ENCODE results near the gene NUP42. TPM values are rescaled to one million over a fixed set of nuclear protein-coding genes. Genes with fewer than 3 reads are reported as not detected.

NUP42 gene, protein sequence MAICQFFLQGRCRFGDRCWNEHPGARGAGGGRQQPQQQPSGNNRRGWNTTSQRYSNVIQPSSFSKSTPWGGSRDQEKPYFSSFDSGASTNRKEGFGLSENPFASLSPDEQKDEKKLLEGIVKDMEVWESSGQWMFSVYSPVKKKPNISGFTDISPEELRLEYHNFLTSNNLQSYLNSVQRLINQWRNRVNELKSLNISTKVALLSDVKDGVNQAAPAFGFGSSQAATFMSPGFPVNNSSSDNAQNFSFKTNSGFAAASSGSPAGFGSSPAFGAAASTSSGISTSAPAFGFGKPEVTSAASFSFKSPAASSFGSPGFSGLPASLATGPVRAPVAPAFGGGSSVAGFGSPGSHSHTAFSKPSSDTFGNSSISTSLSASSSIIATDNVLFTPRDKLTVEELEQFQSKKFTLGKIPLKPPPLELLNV
- 86.5 and 93.5 TPM in 2 replicates for total RNA-seq (2014; rRNA removed; shearing (Covaris generic))
- 67.5 and 76.7 TPM in 2 replicates for polyA plus RNA-seq (2015; cell fraction: cytosol; rRNA removed)
- polyA plus RNA-seq (2015; cell fraction: nucleus; rRNA removed), result 201 and 226 TPM in 2 replicates

GRCh38 chr7:23181684-23182553, at the start of gene NUP42:
TSS of gene NUP42 (plus strand) at chr7:23182048. CDS start at chr7:23182086, 38 bp downstream.
- in situ Hi-C loops (cut with HindIII; ENCODE audit: low pct_unique_long_range_greater_than_20kb, low sequenced_read_pairs), result no loop called here
- DNase-seq (ENCODE audit: low read depth, low spot score), result peak; percentile 100

DNA sequence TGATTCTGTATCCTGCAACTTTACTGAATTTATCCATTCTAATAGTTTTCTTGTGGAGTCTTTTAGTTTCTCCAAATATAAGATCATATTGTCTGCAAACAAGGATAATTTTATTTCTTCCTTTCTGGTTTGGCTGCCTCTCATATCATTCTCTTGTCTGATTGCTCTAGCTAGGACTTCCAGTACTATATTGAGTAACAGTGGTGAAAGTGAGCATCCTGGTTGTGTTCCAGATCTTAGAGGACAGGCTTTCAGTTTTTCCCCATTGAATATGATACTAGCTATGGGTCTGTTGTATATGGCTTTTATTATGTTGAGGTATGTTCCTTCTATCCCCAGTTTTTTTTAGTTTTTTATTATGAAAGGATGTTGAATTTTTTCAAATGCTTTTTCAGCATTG, 48.1 kb upstream of the NUP42 start:
- in situ Hi-C loops (cut with HindIII; ENCODE audit: low pct_unique_long_range_greater_than_20kb, low sequenced_read_pairs), result no loop called here
- DNase-seq (ENCODE audit: low read depth, low spot score), result no peak

DNA sequence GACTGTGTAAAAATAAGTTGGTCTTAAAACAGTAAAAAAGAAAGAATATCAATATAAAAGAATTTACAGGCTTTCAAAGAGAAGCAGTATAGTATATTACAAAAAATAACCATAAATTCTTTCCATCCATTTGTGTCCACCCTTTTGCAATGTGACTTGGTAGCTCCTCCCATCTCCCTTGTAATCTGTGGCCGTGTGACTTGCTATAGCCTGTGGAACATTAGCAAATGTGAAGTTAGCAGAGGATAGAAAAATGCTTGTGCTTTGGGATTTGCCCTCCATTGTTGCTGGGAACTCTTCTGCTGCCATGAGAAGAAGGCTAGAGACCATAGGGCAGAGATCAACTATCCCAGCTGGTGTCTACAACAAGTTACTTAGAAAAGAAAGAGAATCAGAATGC, 46.1 kb upstream of the NUP42 start:
- DNase-seq (ENCODE audit: low read depth, low spot score), result peak; percentile 14
- in situ Hi-C loops (cut with HindIII; ENCODE audit: low pct_unique_long_range_greater_than_20kb, low sequenced_read_pairs), result no loop called here

- in situ Hi-C loops (cut with HindIII; ENCODE audit: low pct_unique_long_range_greater_than_20kb, low sequenced_read_pairs), result no loop called here
Observed at GRCh38 chr7:23136216-23136615, 45.6 kb upstream of the NUP42 start.

DNA sequence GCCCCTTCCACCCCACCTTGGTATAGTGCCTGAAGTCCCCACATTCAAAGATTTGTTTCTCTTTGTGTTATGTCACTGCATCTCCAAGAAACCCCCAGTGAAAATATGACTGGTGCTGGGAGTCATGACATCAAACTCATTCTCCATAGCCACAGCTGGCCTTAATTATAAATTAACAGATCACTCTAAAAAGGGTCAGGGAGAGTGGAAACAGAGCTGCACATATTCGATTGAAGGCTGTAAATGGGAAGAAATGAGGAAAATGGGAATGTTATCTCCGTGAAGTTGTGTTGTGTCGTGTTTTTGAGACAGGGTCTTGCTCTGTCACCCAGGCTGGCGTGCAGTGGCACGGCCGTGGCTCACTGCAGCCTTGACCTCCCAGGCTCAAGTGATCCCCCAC, 24.2 kb upstream of the NUP42 start:
- in situ Hi-C loops (cut with HindIII; ENCODE audit: low pct_unique_long_range_greater_than_20kb, low sequenced_read_pairs), result no loop called here
- DNase-seq (ENCODE audit: low read depth, low spot score), result no peak

More at GRCh38 chr7:23136216-23136615, 45.6 kb upstream of the NUP42 start:
- DNase-seq (ENCODE audit: low read depth, low spot score), result no peak

DNA sequence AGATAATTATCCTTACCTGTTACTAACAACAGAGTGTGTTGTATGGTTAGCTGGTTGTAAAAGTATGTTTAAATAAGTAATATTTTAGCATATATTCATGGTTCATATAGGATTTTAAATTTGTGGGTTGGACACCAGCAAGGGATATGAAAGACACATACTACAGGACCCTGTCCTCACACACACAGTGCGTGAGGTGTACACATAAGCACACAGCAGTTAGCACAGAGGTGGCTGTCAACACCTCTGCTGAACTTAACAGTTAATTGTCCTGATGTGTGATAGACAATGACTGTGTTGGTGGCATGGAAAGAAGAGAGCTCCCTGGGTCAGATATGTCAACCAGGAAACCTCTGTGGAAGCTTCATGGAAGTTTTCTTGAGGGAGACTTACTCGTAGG, 23.3 kb upstream of the NUP42 start:
- in situ Hi-C loops (cut with HindIII; ENCODE audit: low pct_unique_long_range_greater_than_20kb, low sequenced_read_pairs), result no loop called here
- DNase-seq (ENCODE audit: low read depth, low spot score), result no peak

DNA sequence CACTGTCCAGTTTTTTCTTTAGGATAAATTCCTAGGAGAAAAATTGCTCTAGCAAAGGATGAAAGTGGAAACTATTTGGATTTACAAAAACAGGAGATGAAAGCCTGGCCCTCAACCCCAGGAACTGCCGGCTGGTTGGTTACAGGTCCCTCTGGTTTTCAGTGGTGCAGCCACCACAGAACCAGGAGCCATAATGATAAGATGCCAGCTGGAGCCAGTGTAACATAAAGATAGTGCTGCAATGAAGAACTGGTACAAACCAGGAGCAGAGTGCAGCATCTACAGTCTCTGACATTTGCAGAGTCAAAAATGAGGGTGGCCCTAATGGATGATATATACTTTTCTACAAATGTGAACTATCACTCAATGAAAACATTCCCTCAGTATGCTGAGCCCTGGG, 20.4 kb upstream of the NUP42 start:
- no peak for DNase-seq (ENCODE audit: low read depth, low spot score)
- in situ Hi-C loops (cut with HindIII; ENCODE audit: low pct_unique_long_range_greater_than_20kb, low sequenced_read_pairs), result no loop called here

DNA sequence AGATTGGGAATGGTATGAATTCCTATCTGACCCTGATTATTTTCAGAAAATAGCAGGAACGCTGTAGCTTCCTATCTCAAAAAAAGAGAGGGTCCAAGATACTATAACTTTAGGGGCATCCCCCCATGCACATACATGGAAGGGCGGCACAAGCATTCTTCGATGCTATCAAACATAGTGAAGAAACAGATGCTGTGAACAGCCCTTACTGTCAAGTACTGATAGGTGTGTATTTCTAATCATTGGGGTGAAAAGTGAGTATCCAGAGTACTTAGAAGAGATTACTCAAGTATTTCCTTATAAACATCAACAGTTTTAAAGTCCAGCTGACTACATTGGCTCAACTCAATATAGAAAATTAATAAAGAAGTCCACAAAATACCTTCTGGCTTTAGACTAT, 17.0 kb upstream of the NUP42 start:
- no peak for DNase-seq (ENCODE audit: low read depth, low spot score)
- in situ Hi-C loops (cut with HindIII; ENCODE audit: low pct_unique_long_range_greater_than_20kb, low sequenced_read_pairs), result no loop called here

DNA sequence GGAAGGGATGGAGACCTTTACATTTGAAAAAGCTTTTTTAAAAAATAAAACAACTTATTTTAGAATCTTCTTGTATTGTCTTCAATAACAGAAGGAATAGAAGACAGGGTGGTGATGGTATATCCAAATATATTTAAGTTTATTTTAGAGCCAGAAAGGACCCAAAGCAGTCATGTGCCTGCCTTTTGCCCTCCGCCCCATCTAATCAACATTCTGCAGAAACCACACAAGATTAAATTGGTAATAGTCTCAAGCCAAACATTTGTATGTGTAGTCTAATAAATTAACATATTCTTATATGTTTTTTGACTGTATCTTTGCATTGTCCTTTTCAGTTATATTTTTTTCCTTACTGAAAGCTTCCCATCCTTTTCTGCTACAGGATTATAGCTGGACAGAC, 16.5 kb upstream of the NUP42 start:
- in situ Hi-C loops (cut with HindIII; ENCODE audit: low pct_unique_long_range_greater_than_20kb, low sequenced_read_pairs), result no loop called here
- DNase-seq (ENCODE audit: low read depth, low spot score), result no peak

- DNase-seq (ENCODE audit: low read depth, low spot score), result no peak
- in situ Hi-C loops (cut with HindIII; ENCODE audit: low pct_unique_long_range_greater_than_20kb, low sequenced_read_pairs), result no loop called here
Observed at GRCh38 chr7:23167691-23168090, 14.2 kb upstream of the NUP42 start.

- in situ Hi-C loops (cut with HindIII; ENCODE audit: low pct_unique_long_range_greater_than_20kb, low sequenced_read_pairs), result no loop called here
- DNase-seq (ENCODE audit: low read depth, low spot score), result no peak
Observed at GRCh38 chr7:23168111-23168885, 13.6 kb upstream of the NUP42 start.

DNA sequence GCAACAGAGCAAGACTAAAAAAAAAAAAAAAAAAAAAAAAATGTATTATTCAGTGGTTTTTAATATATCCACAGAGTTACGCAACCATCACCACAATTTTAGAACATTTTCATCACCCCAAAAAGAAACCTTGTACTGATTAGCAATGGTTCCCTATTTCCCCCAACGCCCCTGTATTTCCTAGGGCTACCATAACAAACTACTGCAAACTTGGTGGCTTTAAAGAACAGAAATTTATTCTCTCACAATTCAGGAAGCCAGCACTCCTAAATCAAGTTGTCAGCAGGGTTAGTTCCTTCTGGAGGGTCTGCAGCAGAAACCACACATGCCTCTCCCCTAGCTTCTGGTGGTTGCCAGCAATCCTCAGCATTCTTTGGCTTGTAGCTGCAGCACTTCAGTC, 5.9 kb upstream of the NUP42 start:
- no peak for DNase-seq (ENCODE audit: low read depth, low spot score)
- in situ Hi-C loops (cut with HindIII; ENCODE audit: low pct_unique_long_range_greater_than_20kb, low sequenced_read_pairs), result no loop called here

- in situ Hi-C loops (cut with HindIII; ENCODE audit: low pct_unique_long_range_greater_than_20kb, low sequenced_read_pairs), result no loop called here
- DNase-seq (ENCODE audit: low read depth, low spot score), result peak; percentile 17
Observed at GRCh38 chr7:23183279-23184012, 1.6 kb downstream of the NUP42 start.

- DNase-seq (ENCODE audit: low read depth, low spot score), result no peak
- in situ Hi-C loops (cut with HindIII; ENCODE audit: low pct_unique_long_range_greater_than_20kb, low sequenced_read_pairs), result no loop called here
Observed at GRCh38 chr7:23184291-23184690, 2.4 kb downstream of the NUP42 start.

DNA sequence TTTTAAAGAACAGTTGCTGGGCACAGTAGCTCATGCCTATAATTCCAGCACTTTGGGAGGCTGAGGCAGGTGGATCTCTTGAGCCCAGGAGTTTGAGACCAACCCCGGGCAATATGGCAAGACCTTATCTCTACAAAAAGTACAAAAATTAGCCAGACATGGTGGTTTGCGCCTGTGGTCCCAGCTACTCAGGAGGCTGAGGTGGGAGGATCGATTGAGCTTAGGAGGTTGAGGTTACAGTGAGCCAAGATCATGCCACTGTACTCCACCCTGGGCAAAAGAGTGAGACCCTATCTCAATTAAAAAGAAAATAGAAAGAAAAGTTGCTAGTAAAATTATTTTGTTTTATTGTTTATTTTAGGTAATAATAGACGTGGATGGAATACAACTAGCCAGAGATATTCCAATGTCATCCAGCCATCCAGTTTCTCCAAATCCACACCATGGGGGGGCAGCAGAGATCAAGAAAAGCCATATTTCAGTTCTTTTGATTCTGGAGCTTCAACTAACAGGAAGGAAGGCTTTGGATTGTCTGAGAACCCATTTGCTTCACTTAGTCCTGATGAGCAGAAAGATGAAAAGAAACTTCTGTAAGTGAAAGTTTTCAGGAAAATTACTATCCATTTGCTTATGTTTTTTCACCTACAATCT, 3.0 kb downstream of the NUP42 start:
- in situ Hi-C loops (cut with HindIII; ENCODE audit: low pct_unique_long_range_greater_than_20kb, low sequenced_read_pairs), result no loop called here
- peak; percentile 92 for DNase-seq (ENCODE audit: low read depth, low spot score)

GRCh38 chr7:23185980-23186379, 4.1 kb downstream of the NUP42 start:
- in situ Hi-C loops (cut with HindIII; ENCODE audit: low pct_unique_long_range_greater_than_20kb, low sequenced_read_pairs), result no loop called here
- DNase-seq (ENCODE audit: low read depth, low spot score), result no peak

- peak; percentile 79 for DNase-seq (ENCODE audit: low read depth, low spot score)
- in situ Hi-C loops (cut with HindIII; ENCODE audit: low pct_unique_long_range_greater_than_20kb, low sequenced_read_pairs), result loop anchor here (10.0 kb wide), 1 partner anchor 74 kb away; no protein-coding TSS in a partner anchor
Observed at GRCh38 chr7:23191022-23191421, 9.2 kb downstream of the NUP42 start.
